BJ (cell line): ENCODE measurements around the gene RBMS3. TPM values are rescaled to one million over a fixed set of nuclear protein-coding genes. Genes with fewer than 3 reads are reported as not detected.

ENCODE experiments used
- CTCF ChIA-PET: fragments of 350-600 bp; formaldehyde crosslinking; extraction: SDS; loops from one replicate; lab custom pipeline; 2021; ENCODE audit warnings: antibody characterized with exemption, inconsistent platforms; lab: Yijun Ruan, JAX
- POLR2A ChIA-PET: fragments of 300-600 bp; sonication (Branson Sonifier 250); formaldehyde crosslinking; extraction: SDS; loops from one replicate; lab custom pipeline; 2021; ENCODE audit warnings: antibody characterized with exemption; lab: Charles Lee
- DNase-seq: peaks from one replicate; pipeline ENCODE4 v3.0.0-alpha.2; 2011; ENCODE audit warnings: low read depth
- H3K27me3 ChIP-seq: 2 replicates; pipeline ENCODE4 v1.6.0; 2011; ENCODE audit warnings: low read length; ENCODE audit not compliant: control insufficient read depth, insufficient read depth
- H3K36me3 ChIP-seq: 2 replicates; pipeline ENCODE4 v1.5.1; 2011; ENCODE audit warnings: low read length; ENCODE audit not compliant: control insufficient read depth, insufficient read depth
- H3K4me3 ChIP-seq: 2 replicates; pipeline ENCODE4 v1.5.1; 2011; ENCODE audit warnings: low read depth, mild to moderate bottlenecking, control low read depth, low read length
- polyA plus RNA-seq: library from polyadenylated mRNA; depleted of rRNA; stranded (reverse); fragments of >200 nt; gene quantifications from 2 replicates; pipeline ENCODE4 v1.2.3, GENCODE V29; 2011
- TF ChIP-seq, protein P1 (sequence below): IDR thresholded peaks from 2 replicates; pipeline ENCODE4 v1.5.1; 2011; ENCODE audit warnings: low read depth, mild to moderate bottlenecking, control low read depth, inconsistent platforms, low read length, moderate library complexity; ENCODE audit not compliant: insufficient read depth

The RBMS3 gene
- polyA plus RNA-seq, 1 experiment, result 14.5 TPM

- H3K4me3 ChIP-seq, result no peak overlapping the region
- TF ChIP-seq, protein P1, sequence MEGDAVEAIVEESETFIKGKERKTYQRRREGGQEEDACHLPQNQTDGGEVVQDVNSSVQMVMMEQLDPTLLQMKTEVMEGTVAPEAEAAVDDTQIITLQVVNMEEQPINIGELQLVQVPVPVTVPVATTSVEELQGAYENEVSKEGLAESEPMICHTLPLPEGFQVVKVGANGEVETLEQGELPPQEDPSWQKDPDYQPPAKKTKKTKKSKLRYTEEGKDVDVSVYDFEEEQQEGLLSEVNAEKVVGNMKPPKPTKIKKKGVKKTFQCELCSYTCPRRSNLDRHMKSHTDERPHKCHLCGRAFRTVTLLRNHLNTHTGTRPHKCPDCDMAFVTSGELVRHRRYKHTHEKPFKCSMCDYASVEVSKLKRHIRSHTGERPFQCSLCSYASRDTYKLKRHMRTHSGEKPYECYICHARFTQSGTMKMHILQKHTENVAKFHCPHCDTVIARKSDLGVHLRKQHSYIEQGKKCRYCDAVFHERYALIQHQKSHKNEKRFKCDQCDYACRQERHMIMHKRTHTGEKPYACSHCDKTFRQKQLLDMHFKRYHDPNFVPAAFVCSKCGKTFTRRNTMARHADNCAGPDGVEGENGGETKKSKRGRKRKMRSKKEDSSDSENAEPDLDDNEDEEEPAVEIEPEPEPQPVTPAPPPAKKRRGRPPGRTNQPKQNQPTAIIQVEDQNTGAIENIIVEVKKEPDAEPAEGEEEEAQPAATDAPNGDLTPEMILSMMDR, result no peak
- POLR2A ChIA-PET, result no interaction called here
- CTCF ChIA-PET, result no interaction called here
- DNase-seq, result no peak
- H3K27me3 ChIP-seq, result no peaks in the 10 kb centered on the region
- no peaks in the 10 kb centered on the region for H3K36me3 ChIP-seq
These were observed 313.4 kb downstream of the RBMS3 start for GRCh38 chr3:29594261-29594660.

DNA sequence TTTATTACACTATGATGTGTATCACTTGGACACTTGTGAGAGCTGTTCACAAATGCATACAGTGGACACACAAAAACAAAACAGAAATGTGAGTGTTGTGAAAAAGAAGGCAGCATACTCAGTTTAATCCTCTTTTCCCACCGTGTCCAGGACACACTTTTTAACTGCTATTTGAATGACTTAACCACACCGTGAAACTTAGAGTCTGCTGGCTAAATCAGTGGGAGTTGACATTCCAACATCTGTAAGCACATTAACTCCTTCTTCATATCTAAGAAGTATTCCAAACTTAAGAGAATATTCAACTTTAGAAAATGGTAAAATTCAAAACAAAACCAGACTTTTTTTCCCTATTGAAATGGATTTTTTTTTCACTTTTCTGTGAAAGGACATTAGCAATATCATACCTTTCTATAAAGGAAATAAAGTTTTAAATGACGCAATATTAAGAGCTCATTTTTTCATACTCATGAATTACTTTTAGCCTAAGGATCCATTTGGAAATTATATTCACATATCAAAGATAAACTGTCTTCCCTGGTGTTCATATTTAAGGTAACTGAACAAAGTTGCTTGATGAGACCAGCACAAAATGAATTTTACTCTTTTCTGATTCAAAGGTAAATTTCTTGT, 316.6 kb downstream of the RBMS3 start:
- TF ChIP-seq, protein P1, result no peak
- ChIA-PET POLR2A (no interaction called here), CTCF (no interaction called here)
- no peak overlapping the region for H3K4me3 ChIP-seq
- no peaks in the 10 kb centered on the region for H3K27me3 ChIP-seq
- no peak for DNase-seq
- H3K36me3 ChIP-seq, result no peaks in the 10 kb centered on the region

DNA sequence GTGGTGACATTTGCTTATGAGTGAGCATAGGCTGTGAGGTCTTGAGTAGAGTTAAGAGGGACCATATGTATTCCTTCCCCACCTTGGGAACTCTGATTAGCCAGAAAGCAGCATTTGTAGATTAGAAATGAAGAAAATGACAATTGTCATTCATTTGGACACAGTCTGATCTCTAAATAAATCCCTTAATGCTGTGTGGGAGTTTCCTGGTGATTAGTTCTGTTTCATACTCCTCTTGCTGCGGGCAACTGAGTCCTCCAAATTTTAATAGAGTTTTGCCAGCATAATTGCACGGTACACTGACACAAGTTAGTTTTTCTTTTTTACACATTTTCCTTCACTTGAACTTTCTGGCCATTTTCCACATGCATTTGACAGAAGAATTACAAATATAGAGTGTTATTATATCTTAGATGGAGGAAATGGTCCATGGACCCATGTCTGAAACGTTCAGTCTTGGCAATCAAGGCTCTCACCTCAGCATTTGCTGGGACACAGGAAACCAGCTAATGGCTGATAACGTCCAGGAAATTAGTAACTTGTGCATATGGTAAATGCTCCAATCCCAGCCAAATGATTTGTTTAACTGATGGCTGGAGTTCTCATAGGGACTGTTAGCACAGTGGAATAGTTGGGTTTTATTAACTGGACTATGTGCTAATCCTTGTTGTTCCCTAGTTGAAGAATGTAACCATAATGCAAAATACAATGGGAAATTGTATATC, 321.2 kb downstream of the RBMS3 start:
- TF ChIP-seq, protein P1, result no peak
- Histone ChIP-seq H3K36me3 (no peaks in the 10 kb centered on the region), H3K27me3 (no peaks in the 10 kb centered on the region), H3K4me3 (no peak overlapping the region)
- POLR2A ChIA-PET, result no interaction called here
- CTCF ChIA-PET, result no interaction called here
- DNase-seq, result no peak

GRCh38 chr3:29605845-29606244, 325.0 kb downstream of the RBMS3 start:
- Histone ChIP-seq H3K27me3 (no peaks in the 10 kb centered on the region), H3K4me3 (no peak overlapping the region), H3K36me3 (no peaks in the 10 kb centered on the region)
- CTCF ChIA-PET, result interaction anchor here (1.2 kb wide), 1 partner anchor 11 kb away, joined by 4 read pairs; no protein-coding TSS in a partner anchor
- peak; percentile 10 for DNase-seq
- POLR2A ChIA-PET, result no interaction called here
- TF ChIP-seq, protein P1, result no peak

GRCh38 chr3:29606416-29606815, 325.5 kb downstream of the RBMS3 start:
- ChIA-PET CTCF (interaction anchor here (1.2 kb wide), 1 partner anchor 10 kb away, joined by 4 read pairs; no protein-coding TSS in a partner anchor), POLR2A (no interaction called here)
- TF ChIP-seq, protein P1, result no peak
- Histone ChIP-seq H3K36me3 (no peaks in the 10 kb centered on the region), H3K27me3 (no peaks in the 10 kb centered on the region), H3K4me3 (no peak overlapping the region)
- DNase-seq, result no peak
